HG03139 (cell line): ENCODE results near the gene COL15A1.

ENCODE experiments used
- ATAC-seq: cut with Tn5 transposase; IDR thresholded peaks from one replicate; pipeline ENCODE4 v1.9.1; 2021; ENCODE audit not compliant: unreplicated experiment

COL15A1 gene

DNA sequence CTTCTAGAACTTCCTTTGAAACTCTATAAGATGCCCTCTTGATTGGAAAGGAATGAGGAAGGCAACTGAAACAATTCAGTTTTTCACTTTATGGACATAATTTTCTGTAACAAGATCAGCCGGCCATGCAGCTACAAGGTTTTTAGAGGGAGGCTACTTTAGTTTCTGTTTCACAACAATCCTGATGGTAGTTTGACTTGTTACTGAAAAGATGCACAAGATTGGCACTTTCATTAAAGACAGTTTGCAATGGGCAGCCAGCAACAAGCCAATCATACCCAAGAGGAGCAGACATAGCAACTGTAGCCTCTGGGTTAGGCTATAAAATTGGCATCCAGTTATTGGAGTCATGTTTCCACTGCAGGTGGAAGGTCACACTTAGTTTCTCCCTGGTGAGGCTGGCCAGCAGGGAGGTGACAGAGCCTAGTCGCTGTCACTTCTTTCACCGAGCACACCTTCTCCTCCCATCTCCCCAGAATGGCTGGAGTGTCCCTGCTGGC is 87.0 kb downstream of the COL15A1 start:
- no peak for ATAC-seq

- no peak for ATAC-seq
Measured at GRCh38 chr9:99031319-99031718, 87.6 kb downstream of the COL15A1 start.

- ATAC-seq, result no peak
Measured at GRCh38 chr9:99031994-99032393, 88.3 kb downstream of the COL15A1 start.

DNA sequence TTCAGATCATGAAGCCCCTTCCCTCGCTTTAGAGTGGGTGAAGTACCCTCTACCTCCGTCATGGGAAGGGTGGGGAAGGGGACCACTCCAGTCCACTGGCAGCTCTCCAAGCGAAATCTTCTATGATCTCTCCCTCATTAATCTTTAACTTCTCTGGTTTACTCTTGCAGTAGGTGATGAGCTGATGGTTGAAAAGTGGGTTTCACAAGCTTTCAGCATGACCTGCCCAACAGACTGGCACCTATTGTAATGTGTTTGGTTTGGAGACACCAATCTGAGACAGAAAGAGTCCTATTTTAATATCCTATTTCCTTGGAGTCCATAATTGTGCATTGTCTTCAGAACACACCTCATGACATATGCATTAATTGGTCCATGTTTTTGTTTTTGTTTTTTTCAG is 90.4 kb downstream of the COL15A1 start:
- ATAC-seq, result no peak

DNA sequence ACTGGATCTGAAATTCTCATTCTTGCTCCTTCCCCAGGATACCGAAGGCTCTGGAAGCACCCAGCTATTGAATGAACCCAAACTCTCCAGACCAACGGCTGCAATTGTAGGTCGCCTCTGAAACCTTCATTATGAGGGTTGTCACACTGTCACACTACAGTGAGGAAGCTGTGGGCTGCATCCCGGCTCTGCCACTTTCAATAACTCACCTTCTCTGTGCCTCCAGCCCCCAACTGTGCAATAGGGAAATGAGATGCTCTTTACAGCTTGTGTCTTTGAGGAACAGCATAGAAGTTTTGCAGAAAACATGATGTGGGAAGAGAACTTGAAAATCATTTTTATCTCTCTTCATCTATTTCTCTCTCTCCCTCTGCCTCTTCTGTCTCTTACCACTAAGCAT is 91.6 kb downstream of the COL15A1 start:
- no peak for ATAC-seq

GRCh38 chr9:99037769-99038483 is 94.2 kb downstream of the COL15A1 start:
- ATAC-seq, result no peak

GRCh38 chr9:99038484-99038820 is 94.7 kb downstream of the COL15A1 start:
- ATAC-seq, result no peak

DNA sequence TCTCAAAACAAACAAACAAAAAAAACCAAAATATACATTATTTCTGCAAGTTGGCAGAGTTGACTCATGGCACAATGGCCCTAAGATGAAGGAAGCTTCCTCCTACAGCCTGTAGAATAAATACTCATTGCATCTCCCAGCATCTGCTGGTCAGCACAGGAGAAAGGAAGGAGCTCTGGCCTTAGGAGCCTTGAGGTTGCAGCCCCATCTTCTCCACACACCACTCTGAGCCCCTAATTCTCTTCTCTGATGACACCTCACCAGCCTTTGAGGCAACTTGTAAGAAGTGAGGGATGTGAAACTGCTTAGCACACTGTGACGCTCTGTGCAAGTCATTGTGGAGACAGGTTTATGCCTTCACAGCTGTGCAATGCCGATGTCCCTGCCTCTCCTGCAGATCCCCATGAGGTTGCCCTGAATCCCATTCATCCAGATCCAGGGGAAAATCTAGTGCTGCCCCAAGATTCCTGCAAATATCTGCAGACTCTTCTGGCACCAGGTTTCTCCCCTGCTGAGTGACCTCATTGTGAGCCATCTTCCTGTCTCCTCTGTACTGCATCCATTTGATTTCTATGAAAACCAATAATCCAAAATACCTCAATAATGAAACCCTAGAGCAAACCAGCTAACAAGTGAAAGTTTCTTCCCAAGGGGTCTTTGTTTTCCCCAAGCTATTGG is 95.9 kb downstream of the COL15A1 start:
- ATAC-seq, result no peak

DNA sequence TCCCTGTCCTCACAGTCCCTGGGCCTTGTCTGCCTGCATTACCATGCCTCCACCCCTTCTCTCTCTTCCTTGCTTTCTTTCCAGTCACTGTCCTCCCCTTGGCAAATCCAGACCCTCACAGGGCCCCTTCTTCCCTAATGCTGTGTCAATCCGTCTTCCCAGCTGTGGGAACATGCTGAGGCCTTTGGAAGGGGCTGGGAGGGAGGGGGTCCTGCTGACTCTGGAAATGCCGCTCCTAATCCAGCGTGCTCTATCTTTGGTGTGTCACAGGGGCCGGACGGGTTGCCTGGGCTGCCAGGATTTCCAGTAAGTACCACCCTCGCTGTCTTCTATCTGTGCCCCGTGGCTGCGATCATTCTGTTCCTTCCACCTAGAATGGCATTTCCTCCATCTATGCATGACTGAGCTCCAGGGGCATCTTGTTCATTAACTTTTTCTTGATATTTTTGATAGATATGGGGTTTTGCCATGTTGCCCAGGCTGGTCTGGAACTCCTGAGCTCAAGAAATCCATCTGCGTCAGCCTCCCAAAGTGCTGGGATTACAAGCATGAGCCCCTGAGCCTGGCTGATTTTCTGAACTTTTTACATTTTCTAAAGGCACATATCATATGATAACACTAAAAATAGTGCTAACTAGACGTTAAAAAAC is 96.7 kb downstream of the COL15A1 start:
- no peak for ATAC-seq

- no peak for ATAC-seq
Measured at GRCh38 chr9:99040911-99041582, 97.3 kb downstream of the COL15A1 start.

GRCh38 chr9:99041618-99042017 is 97.9 kb downstream of the COL15A1 start:
- ATAC-seq, result no peak

GRCh38 chr9:99042620-99043019 is 98.9 kb downstream of the COL15A1 start:
- no peak for ATAC-seq

DNA sequence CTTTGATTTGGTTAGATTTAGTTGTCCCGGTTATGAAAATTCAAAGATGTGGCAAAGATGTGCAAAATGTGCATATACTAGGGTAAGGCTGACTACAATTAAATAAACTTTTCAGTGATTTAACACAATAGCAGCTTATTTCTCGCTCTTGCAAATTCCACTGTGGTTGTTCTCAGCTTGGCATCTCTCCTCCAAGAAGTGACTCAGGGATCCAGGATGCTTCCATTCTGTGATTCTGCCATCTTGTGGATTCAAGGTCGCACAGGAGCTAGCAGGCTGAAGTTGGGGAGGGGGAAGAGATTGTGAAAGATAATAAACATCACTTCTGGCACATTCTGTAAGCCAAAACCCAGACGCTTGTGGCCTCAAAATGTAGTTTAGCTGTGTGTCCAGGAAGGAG is 101.1 kb downstream of the COL15A1 start:
- no peak for ATAC-seq

DNA sequence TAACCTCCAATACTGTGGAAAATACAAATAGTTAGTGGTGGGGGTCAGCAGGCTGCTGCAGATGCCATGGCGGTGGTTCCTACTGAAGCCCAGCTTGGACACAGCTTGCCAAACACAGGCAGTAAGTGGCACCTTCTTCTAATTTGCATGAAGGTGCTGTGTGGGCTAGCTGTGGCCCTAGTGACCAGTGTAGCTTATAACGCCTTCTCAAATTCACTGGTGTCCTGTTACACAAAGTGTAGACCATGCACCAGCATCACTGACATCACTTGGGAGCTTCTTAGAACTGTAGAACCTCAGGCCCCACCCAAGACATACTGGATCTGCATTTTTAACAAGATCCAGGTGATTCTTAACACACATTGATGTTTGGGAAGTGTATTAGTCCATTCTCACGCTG is 102.4 kb downstream of the COL15A1 start:
- ATAC-seq, result no peak

DNA sequence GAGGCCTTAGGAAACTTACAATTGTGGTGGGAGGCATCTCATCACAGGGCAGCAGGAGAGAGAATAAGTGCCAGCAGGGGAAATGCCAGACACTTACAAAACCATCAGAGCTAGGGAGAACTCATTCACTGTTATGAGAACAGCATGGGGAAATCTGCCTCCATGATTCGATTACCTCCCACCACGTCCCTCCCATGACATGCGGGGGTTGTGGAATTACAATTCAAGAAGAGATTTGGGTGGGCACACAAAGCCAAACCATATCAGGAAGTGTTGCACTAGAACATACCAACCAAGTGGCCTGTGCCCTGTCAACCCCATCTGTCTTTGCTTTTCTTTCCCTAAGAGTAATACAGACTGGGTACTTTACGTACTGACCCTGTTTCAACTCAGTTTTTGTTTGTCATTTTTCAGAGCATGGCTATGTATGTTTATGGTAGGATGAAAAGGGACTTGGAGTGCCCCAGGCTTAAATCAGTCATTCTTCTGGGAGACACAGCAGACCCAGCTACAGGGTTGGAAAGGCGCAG is 102.9 kb downstream of the COL15A1 start:
- no peak for ATAC-seq

DNA sequence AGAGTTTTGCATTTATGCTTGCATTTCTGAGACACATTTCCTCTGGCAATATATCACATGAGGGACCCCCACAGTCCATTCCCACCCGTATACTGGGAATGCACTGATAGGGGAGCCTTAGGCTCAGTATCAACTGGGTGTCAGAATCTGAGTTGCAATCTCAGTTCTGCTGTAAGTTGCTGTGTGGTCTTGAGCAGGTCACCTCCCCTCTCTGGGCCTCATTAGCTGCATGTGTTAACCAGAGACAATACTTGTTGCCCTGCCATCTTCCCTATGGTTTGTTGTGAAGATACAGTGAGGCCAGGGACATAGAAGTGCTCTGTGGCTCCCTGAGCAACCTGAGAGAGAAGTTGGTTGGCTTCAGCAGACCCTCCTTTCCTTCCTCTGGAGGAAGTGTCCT is 105.5 kb downstream of the COL15A1 start:
- ATAC-seq, result no peak

DNA sequence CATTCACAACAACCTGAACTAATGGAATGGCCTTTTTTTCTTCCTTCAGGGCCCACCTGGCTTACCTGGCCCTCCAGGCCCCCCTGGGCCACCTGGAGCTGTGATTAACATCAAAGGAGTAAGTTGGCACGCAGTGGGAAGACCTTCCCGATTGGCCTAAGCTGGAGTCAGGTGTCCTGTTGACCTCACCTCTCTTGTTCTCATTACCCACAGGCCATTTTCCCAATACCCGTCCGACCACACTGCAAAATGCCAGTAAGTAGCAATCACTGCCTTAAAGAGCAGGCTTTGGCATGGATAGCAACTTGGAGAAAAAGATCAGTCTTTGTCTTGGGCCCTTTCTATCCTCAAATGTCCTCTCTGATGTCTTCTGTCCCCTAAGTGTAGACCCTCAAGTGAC is 105.9 kb downstream of the COL15A1 start:
- no peak for ATAC-seq

DNA sequence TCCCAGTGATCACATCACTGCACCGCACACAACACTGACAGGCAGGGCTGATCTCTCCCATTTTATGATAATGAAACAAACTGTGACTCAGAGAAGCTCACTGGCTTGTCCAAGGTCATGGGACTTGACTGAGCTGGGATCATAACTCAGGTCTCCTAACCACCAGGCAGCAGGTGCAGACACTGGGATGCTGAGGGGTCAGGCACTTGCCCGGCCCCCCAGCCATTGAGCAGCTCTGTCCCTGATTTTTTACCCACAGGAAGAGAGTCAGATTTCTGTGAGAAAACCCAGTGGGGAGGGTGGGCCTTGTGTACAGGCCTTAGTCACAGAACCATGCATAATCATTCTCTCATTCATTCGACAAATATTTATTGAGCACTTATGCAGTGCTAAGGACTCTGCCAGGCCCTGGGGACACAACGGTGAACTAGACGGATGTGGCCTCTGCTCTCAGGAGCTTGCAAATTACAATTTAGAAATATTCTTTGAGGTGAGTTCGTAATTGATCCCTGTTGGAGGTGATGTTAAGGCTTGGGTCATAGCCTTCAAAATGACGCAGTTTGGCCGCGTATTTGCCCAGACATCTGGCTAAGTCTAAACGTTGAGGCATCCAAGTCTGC is 106.7 kb downstream of the COL15A1 start:
- no peak for ATAC-seq

DNA sequence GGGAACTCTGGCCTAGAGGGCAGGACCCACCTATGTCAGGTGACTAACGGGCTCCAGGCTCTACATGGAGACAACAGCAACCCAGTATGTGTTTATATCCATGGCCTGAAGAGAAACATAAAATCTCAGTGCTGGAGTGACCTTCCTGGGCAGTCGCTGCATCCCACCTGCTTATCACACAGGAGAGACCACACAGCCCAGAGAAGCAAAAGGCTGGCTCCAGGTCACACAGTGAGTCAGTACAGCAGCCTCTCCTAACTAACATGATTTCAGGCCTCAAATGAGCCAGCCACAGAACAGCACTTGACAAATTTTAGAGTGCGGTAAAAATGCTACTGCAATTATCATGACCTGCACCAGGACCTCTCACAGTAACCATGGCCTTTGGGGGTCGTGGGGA is 107.2 kb downstream of the COL15A1 start:
- ATAC-seq, result no peak

GRCh38 chr9:99051406-99051805 is 107.7 kb downstream of the COL15A1 start:
- ATAC-seq, result no peak

GRCh38 chr9:99051851-99052250 is 108.1 kb downstream of the COL15A1 start:
- no peak for ATAC-seq
